K562 (cell line): Measurements from ENCODE around the gene NEDD9. TPM values are rescaled to one million over a fixed set of nuclear protein-coding genes. Genes with fewer than 3 reads are reported as not detected.

Experiments
- CBFA2T2 ChIP-seq: fragments of 450-650 bp; conservative IDR thresholded peaks from 2 replicates; pipeline ENCODE4 v1.6.1; 2017; ENCODE audit warnings: mild to moderate bottlenecking
- EZH2 ChIP-seq: IDR thresholded peaks from 2 replicates; pipeline ENCODE4 v1.6.1; 2012; ENCODE audit warnings: low read depth, mild to moderate bottlenecking, inconsistent platforms, low read length, borderline replicate concordance
- GTF2E2 ChIP-seq: fragments of 200-800 bp; sonication (Bioruptor generic); IDR thresholded peaks from 2 replicates; pipeline ENCODE4 v1.6.1; 2016; ENCODE audit warnings: missing genetic modification characterization, missing compliant biosample characterization
- MIER1 ChIP-seq: fragments of 450-650 bp; IDR thresholded peaks from 2 replicates; pipeline ENCODE4 v1.6.1; 2016; ENCODE audit warnings: antibody characterized with exemption, mild to moderate bottlenecking, low read depth
- NELFE ChIP-seq: IDR thresholded peaks from 2 replicates; pipeline ENCODE4 v1.6.1; 2011; ENCODE audit warnings: mild to moderate bottlenecking; ENCODE audit not compliant: insufficient read depth, insufficient read length
- RBM22 ChIP-seq: fragments of 200-400 bp; formaldehyde crosslinking; IDR thresholded peaks from 2 replicates; pipeline ENCODE4 v1.6.1; 2018; ENCODE audit warnings: low read length, low read depth; ENCODE audit not compliant: poor library complexity, severe bottlenecking
- REST ChIP-seq, 2 experiments: fragments of 450-650 bp; formaldehyde crosslinking in 1 of 2; IDR thresholded peaks; 2 replicates each; pipeline versions ENCODE4 v1.4.0 to v1.6.1; 2014 to 2020; ENCODE audit warnings: mild to moderate bottlenecking in 2 of 2, borderline replicate concordance in 1 of 2, low read depth in 1 of 2
- TBP ChIP-seq: optimal IDR thresholded peaks from 2 replicates; pipeline ENCODE3; 2011; ENCODE audit warnings: low read depth, low read length, improper control_type of control experiment
- ZNF280A ChIP-seq: fragments of 450-650 bp; IDR thresholded peaks from 2 replicates; pipeline ENCODE4 v1.6.1; 2018; ENCODE audit warnings: mild to moderate bottlenecking, low read depth; ENCODE audit not compliant: partially characterized antibody
- ZNF384 ChIP-seq: IDR thresholded peaks from 2 replicates; pipeline ENCODE4 v1.6.1; 2012; ENCODE audit warnings: low read depth, low read length, improper control_type of control experiment
- polyA plus RNA-seq, 8 experiments: library from polyadenylated mRNA; depleted of rRNA in 4 of 8; stranded (reverse) in 5 of 8; unstranded in 3 of 8; fragments of >200 nt; fragmentation: Nextera tagmentation in 2 of 8; fragmentation: Illumina TruSeq in 1 of 8; extraction: Ambion mirVana in 2 of 8; extraction: Trizol in 1 of 8; gene quantifications; 2 replicates each; pipeline versions ENCODE4 v1.2.1 to v1.2.3, GENCODE V29; 2011 to 2014; ENCODE audit warnings: inconsistent platforms in 1 of 8, missing spikeins in 1 of 8
- total RNA-seq, 7 experiments: library from RNA; depleted of rRNA in 6 of 7; stranded (reverse); fragments of >200 nt in 6 of 7; fragmentation: Illumina TruSeq in 2 of 7; extraction: Trizol in 2 of 7; gene quantifications; 2 replicates each; pipeline versions ENCODE4 v1.2.1 to v1.2.3, GENCODE V29; 2011 to 2021; ENCODE audit warnings: low replicate concordance in 1 of 7
- TF ChIP-seq, protein P1 (sequence below): fragments of 450-650 bp; formaldehyde crosslinking; IDR thresholded peaks from 2 replicates; pipeline ENCODE4 v1.4.0; 2020; ENCODE audit warnings: mild to moderate bottlenecking, moderate library complexity
- TF ChIP-seq, protein P2 (sequence below): fragments of 200-800 bp; sonication (Bioruptor generic); IDR thresholded peaks from 2 replicates; pipeline ENCODE4 v1.6.1; 2017; ENCODE audit warnings: missing genetic modification characterization, missing compliant biosample characterization
- TF ChIP-seq, protein P3 (sequence below): fragments of 250-450 bp; sonication (Bioruptor Pico); IDR thresholded peaks from 2 replicates; pipeline ENCODE4 v1.8.0; 2021; ENCODE audit warnings: mild to moderate bottlenecking, moderate library complexity

The NEDD9 gene
- total and polyA plus RNA-seq, 9 of the 15 experiments (the other 6 are each of a cell fraction or from before 2014, with no cell fraction given) = 0.04 to 0.18 (median 0.15) TPM; not detected in 6

GRCh38 chr6:11144393-11144851, 88.0 kb downstream of the NEDD9 start (continued):
- TF ChIP-seq REST (IDR thresholded peaks at IDR 0.05; ENCODE audit: borderline replicate concordance) = peak; percentile 83
- TF ChIP-seq REST (CRISPR knock-in tag; IDR thresholded peaks at IDR 0.05; ENCODE audit: low read depth) = no peak
- TF ChIP-seq, protein P1, sequence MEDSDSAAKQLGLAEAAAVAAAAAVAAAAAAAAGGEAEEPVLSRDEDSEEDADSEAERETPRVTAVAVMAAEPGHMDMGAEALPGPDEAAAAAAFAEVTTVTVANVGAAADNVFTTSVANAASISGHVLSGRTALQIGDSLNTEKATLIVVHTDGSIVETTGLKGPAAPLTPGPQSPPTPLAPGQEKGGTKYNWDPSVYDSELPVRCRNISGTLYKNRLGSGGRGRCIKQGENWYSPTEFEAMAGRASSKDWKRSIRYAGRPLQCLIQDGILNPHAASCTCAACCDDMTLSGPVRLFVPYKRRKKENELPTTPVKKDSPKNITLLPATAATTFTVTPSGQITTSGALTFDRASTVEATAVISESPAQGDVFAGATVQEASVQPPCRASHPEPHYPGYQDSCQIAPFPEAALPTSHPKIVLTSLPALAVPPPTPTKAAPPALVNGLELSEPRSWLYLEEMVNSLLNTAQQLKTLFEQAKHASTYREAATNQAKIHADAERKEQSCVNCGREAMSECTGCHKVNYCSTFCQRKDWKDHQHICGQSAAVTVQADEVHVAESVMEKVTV (CRISPR knock-in tag) = peak; percentile 94
- no peak for TF ChIP-seq NELFE
- TF ChIP-seq RBM22 = no peak
- peak; percentile 22; the same call in 1 of the 2 replicates for TF ChIP-seq ZNF384
- TF ChIP-seq, protein P2, sequence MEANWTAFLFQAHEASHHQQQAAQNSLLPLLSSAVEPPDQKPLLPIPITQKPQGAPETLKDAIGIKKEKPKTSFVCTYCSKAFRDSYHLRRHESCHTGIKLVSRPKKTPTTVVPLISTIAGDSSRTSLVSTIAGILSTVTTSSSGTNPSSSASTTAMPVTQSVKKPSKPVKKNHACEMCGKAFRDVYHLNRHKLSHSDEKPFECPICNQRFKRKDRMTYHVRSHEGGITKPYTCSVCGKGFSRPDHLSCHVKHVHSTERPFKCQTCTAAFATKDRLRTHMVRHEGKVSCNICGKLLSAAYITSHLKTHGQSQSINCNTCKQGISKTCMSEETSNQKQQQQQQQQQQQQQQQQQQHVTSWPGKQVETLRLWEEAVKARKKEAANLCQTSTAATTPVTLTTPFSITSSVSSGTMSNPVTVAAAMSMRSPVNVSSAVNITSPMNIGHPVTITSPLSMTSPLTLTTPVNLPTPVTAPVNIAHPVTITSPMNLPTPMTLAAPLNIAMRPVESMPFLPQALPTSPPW (CRISPR knock-in tag) = no peak
- TF ChIP-seq ZNF280A = no peak
- no peak for TF ChIP-seq TBP
- no peak for TF ChIP-seq CBFA2T2
- TF ChIP-seq MIER1 = no peak
- no peak for TF ChIP-seq EZH2
- TF ChIP-seq GTF2E2 (tag) = no peak
- TF ChIP-seq, protein P3, sequence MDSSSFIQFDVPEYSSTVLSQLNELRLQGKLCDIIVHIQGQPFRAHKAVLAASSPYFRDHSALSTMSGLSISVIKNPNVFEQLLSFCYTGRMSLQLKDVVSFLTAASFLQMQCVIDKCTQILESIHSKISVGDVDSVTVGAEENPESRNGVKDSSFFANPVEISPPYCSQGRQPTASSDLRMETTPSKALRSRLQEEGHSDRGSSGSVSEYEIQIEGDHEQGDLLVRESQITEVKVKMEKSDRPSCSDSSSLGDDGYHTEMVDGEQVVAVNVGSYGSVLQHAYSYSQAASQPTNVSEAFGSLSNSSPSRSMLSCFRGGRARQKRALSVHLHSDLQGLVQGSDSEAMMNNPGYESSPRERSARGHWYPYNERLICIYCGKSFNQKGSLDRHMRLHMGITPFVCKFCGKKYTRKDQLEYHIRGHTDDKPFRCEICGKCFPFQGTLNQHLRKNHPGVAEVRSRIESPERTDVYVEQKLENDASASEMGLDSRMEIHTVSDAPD = no peak
